Endothelial cell (in vitro differentiated cells): ENCODE measurements around the gene CASZ1. TPM values are rescaled to one million over a fixed set of nuclear protein-coding genes. Genes with fewer than 3 reads are reported as not detected.

Experiments used
- DNase-seq: peaks from one replicate; pipeline ENCODE4 v3.0.0; 2021; ENCODE audit warnings: low spot score
- H3K27ac Mint-ChIP-seq: one replicate; pipeline ENCODE4 v1.8.0; 2021; ENCODE audit warnings: mixed read lengths, inconsistent platforms; ENCODE audit not compliant: unreplicated experiment
- H3K27me3 Mint-ChIP-seq: one replicate; pipeline ENCODE4 v1.8.0; 2021; ENCODE audit warnings: mild to moderate bottlenecking, moderate library complexity, mixed read lengths, inconsistent platforms; ENCODE audit not compliant: unreplicated experiment
- H3K36me3 Mint-ChIP-seq: one replicate; pipeline ENCODE4 v1.8.0; 2021; ENCODE audit warnings: mild to moderate bottlenecking, low read depth, mixed read lengths, inconsistent platforms; ENCODE audit not compliant: unreplicated experiment
- H3K4me1 Mint-ChIP-seq: one replicate; pipeline ENCODE4 v1.8.0; 2021; ENCODE audit warnings: mild to moderate bottlenecking, mixed read lengths, inconsistent platforms; ENCODE audit not compliant: unreplicated experiment
- H3K4me3 Mint-ChIP-seq: one replicate; pipeline ENCODE4 v1.8.0; 2021; ENCODE audit warnings: mild to moderate bottlenecking, mixed read lengths, inconsistent platforms; ENCODE audit not compliant: unreplicated experiment
- H3K9me3 Mint-ChIP-seq: one replicate; pipeline ENCODE4 v1.8.0; 2021; ENCODE audit warnings: mixed read lengths, inconsistent platforms; ENCODE audit not compliant: unreplicated experiment
- total RNA-seq: library from RNA; stranded (reverse); fragmentation: NEBNext Ultra II Directional; extraction: Animal tissue kit (Norgen Biotek cat#: 25700); gene quantifications from one replicate; pipeline ENCODE4 v1.2.1, GENCODE V29; 2021; ENCODE audit not compliant: unreplicated experiment
- TF ChIP-seq, protein P1 (sequence below): fragments of 200-600 bp; sonication (generic); IDR thresholded peaks from one replicate; pipeline ENCODE4 v1.5.0; 2021; ENCODE audit warnings: antibody characterized with exemption; ENCODE audit not compliant: unreplicated experiment

CASZ1 gene
- total RNA-seq, 1 donor from 2014 or later: 6.3 TPM

DNA sequence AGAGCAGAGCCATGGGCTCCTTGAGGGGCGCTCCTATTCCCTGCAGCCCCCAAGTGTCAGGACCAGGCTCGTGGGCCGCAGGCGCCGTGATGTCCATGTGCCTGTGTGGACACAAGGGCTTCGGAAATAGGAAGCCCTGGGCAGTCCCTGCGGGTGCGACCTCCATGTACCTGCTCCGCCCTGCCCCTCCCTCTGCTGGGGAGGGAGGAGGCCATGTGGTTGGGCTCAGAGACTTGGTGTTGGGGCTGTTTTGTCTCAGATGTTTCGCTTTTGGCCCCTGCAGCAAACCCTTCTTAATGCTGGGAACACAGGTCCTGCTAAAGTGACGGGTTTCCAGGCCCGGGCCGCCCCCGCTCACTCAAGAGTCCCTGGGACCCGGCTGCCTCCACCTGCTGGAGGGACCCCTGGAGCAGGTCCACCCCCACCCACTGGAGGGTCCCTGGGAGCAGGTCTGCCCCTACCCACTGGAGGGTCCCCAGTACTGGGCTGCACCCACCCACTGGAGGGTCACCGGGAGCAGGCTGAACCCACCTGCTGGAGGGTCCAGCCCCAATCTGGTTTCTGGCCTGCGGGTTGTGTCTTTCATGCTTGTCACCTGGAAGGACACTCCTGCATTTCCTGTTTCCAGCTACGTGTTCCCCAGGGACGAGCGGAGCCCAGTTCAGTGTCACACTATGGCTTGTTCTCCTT lies 165.2 kb downstream of the CASZ1 start:
- Mint-ChIP-seq H3K36me3 (peaks cover 9% of the 10 kb centered on the region), H3K4me1 (peaks cover 2% of the 10 kb centered on the region), H3K9me3 (no peaks in the 10 kb centered on the region), H3K27ac (no peak overlapping the region), H3K4me3 (no peak overlapping the region), H3K27me3 (peaks cover 5% of the 10 kb centered on the region)
- TF ChIP-seq, protein P1, sequence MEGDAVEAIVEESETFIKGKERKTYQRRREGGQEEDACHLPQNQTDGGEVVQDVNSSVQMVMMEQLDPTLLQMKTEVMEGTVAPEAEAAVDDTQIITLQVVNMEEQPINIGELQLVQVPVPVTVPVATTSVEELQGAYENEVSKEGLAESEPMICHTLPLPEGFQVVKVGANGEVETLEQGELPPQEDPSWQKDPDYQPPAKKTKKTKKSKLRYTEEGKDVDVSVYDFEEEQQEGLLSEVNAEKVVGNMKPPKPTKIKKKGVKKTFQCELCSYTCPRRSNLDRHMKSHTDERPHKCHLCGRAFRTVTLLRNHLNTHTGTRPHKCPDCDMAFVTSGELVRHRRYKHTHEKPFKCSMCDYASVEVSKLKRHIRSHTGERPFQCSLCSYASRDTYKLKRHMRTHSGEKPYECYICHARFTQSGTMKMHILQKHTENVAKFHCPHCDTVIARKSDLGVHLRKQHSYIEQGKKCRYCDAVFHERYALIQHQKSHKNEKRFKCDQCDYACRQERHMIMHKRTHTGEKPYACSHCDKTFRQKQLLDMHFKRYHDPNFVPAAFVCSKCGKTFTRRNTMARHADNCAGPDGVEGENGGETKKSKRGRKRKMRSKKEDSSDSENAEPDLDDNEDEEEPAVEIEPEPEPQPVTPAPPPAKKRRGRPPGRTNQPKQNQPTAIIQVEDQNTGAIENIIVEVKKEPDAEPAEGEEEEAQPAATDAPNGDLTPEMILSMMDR: no peak
- no peak for DNase-seq

GRCh38 chr1:10630661-10631120 lies 165.8 kb downstream of the CASZ1 start:
- Mint-ChIP-seq H3K27ac (no peak overlapping the region), H3K9me3 (no peaks in the 10 kb centered on the region), H3K4me3 (no peak overlapping the region), H3K36me3 (peaks cover 9% of the 10 kb centered on the region), H3K27me3 (peaks cover 7% of the 10 kb centered on the region), H3K4me1 (peaks cover 2% of the 10 kb centered on the region)
- TF ChIP-seq, protein P1: no peak
- DNase-seq: no peak

GRCh38 chr1:10629816-10630571 lies 166.5 kb downstream of the CASZ1 start:
- Mint-ChIP-seq H3K4me3 (no peak overlapping the region), H3K9me3 (no peaks in the 10 kb centered on the region), H3K36me3 (peaks cover 9% of the 10 kb centered on the region), H3K4me1 (peaks cover 2% of the 10 kb centered on the region), H3K27ac (no peak overlapping the region), H3K27me3 (peaks cover 8% of the 10 kb centered on the region)
- TF ChIP-seq, protein P1: no peak
- no peak for DNase-seq

GRCh38 chr1:10629091-10629815 lies 167.2 kb downstream of the CASZ1 start:
- H3K4me1 Mint-ChIP-seq: peaks cover 2% of the 10 kb centered on the region
- H3K27ac Mint-ChIP-seq: no peak overlapping the region
- peaks cover 8% of the 10 kb centered on the region for H3K27me3 Mint-ChIP-seq
- no peak for DNase-seq
- peaks cover 9% of the 10 kb centered on the region for H3K36me3 Mint-ChIP-seq
- TF ChIP-seq, protein P1: no peak
- H3K4me3 Mint-ChIP-seq: no peak overlapping the region
- no peaks in the 10 kb centered on the region for H3K9me3 Mint-ChIP-seq
